Measurements from ENCODE around the gene GPAT3. TPM values are rescaled to one million over a fixed set of nuclear protein-coding genes. Genes with fewer than 3 reads are reported as not detected.
"Not testable (repeated sequence)": the region's sequence is repeated elsewhere in the genome, so short reads cannot be mapped to it uniquely, and the experiment has no call there.

The GPAT3 gene
- total RNA-seq, 2 donors from 2014 or later: 1.2 to 5.1 TPM

DNA sequence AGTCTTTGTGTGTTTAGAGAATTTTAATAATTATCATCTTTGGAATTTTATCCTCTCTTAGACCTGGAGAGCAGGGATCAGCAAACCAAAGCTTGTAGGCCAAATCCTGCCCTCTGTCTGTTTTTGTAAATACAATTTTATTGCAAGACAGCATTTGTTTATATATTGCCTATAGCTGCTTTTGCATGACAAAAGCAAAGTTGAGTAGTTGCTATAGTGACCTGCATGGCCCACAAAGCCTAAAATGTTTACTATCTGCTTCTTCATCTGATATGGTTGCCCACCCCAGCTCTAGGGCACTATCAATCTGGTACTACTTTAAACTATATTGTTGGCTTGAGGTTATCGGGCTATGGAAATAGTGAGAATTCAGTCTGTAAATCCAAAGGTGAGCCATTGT lies 80.3 kb downstream of the GPAT3 start:
- Mint-ChIP-seq H3K9me3 (peaks cover 7 to 22% of the 10 kb centered on the region in 2 donors), H3K27me3 (ENCODE audit: low read depth) (peaks cover 31% of the 10 kb centered on the region), H3K36me3 (ENCODE audit: insufficient read depth in 2 of 2) (peaks cover 7 to 8% of the 10 kb centered on the region in 2 donors), H3K4me3 (no peak overlapping the region), H3K4me1 (ENCODE audit: low read depth) (no peaks in the 10 kb centered on the region), H3K27ac (no peak overlapping the region)
- no peak for ATAC-seq (replicated peaks in 1 of 2)
- DNase-seq: no peak

DNA sequence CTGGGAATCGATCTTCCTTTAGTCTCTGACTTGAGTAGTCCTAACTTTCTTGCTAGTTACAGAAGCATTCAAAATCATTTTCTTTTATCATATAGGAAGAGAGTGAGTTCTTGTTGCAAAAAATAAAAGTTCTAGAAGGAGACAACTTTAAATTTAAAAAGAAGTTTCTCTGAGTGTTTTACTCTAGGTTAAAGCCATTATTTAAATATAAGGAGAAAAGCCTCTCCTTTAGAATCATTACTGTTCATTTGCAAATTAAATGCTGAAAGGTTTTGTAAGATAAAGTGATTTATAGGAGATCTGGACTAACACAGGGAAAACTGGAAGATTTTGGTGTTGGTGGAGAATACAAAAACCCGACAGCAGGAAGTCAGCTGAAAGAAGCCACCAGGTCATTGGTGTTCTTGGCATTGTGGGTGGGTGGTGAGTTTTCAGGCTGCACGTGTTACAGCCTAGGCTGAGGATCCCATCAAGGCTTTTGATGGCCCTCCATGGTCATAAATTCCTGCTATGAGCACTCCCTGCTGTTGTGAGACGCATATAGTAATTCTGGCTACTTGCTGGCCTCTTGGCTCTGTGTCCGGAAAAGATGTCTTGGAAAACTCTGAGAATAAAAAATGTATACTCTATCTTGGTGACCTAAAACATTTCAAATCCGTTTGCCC lies 81.6 kb downstream of the GPAT3 start:
- ATAC-seq (replicated peaks in 1 of 2) (no peak), DNase-seq (no peak)
- H3K4me1 Mint-ChIP-seq (ENCODE audit: low read depth): no peaks in the 10 kb centered on the region
- peaks cover 32% of the 10 kb centered on the region for H3K27me3 Mint-ChIP-seq (ENCODE audit: low read depth)
- no peak overlapping the region for H3K27ac Mint-ChIP-seq
- no peak overlapping the region for H3K4me3 Mint-ChIP-seq
- H3K36me3 Mint-ChIP-seq (ENCODE audit: insufficient read depth in 2 of 2): peaks cover 12 to 19% of the 10 kb centered on the region in 2 donors
- H3K9me3 Mint-ChIP-seq: peaks cover 15 to 28% of the 10 kb centered on the region in 2 donors

DNA sequence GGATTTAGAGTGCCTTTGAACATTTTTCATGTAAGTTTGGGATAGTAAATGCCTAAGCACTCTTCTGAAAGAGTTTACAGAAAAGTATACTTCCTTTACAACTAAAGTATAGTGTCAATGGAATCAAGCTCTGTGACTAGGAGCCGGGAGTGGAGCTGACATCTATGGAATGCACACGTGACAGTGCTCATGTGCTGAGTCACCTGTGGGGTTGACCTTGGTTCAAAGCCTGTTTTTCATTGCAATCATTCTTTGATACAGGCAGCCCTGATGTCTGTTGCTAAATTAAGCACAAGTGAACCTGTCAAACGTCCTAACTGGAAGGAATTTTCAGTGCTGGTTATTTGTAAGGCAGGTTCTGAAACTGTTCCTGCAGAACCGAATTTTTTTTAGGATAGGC lies 82.5 kb downstream of the GPAT3 start:
- Mint-ChIP-seq H3K27ac (no peak overlapping the region), H3K9me3 (peaks cover 13 to 23% of the 10 kb centered on the region in 2 donors), H3K36me3 (ENCODE audit: insufficient read depth in 2 of 2) (peaks cover 11 to 19% of the 10 kb centered on the region in 2 donors), H3K4me1 (ENCODE audit: low read depth) (no peaks in the 10 kb centered on the region), H3K27me3 (ENCODE audit: low read depth) (peaks cover 32% of the 10 kb centered on the region), H3K4me3 (no peak overlapping the region)
- ATAC-seq (replicated peaks in 1 of 2) (no peak), DNase-seq (no peak)

DNA sequence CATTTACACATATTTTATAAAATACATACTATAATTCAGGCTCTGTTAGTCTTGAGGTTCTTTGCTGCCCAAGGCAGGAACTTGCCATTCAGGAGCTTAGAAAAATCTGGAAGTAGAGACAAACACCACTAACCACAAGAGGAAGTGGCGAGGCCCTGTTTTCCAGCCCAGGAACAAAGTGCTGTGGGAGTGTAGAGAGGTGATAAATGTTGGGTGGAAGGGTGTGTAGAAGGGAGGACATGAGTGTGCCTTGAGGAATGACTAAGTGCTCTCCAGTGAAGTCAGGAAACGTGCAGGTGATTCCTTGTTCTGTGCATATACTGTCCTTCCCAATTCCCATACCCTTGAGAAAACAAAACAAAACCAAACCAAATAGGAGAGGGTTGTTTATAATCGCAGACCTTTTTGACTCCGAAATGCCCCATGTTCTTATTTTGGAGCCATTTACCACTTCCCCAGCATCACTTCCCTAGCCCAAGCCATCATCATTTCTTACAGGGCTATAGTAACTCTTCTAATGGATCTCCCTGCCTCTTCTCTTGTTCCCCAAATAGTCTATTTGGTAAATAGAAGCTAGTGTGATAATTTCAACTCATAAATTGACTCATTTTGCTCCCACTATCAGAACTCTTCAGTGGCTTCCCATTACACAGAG lies 83.2 kb downstream of the GPAT3 start:
- Mint-ChIP-seq H3K27me3 (ENCODE audit: low read depth) (peaks cover 32% of the 10 kb centered on the region), H3K9me3 (peaks cover 10 to 18% of the 10 kb centered on the region in 2 donors), H3K27ac (no peak overlapping the region), H3K36me3 (ENCODE audit: insufficient read depth in 2 of 2) (peaks cover 8 to 19% of the 10 kb centered on the region in 2 donors), H3K4me1 (ENCODE audit: low read depth) (no peaks in the 10 kb centered on the region), H3K4me3 (no peak overlapping the region)
- DNase-seq (no peak), ATAC-seq (replicated peaks in 1 of 2) (no peak)

DNA sequence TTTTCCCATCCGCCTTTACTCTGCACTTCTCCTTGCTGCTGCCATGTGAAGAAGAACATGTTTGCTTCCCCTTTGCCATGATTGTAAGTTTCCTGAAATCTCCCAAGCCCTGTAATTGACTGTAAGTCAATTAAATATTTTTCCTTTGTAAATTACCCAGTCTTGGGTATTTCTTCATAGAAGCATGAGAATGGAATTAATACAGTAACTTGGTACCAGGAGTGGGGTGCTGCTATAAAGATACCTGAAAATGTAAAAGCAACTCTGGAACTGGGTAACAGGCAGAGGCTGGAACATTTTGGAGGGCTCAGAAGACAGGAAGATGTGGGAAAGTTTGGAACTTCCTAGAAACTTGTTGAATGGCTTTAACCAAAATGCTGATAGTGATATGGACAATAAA lies 86.2 kb downstream of the GPAT3 start:
- ATAC-seq (replicated peaks in 1 of 2); H3K4me1 Mint-ChIP-seq (ENCODE audit: low read depth); H3K4me3 Mint-ChIP-seq; H3K27ac Mint-ChIP-seq; DNase-seq; H3K9me3 Mint-ChIP-seq: not testable (repeated sequence)
- H3K27me3 Mint-ChIP-seq (ENCODE audit: low read depth): peaks cover 31% of the 10 kb centered on the region
- peaks cover 8 to 14% of the 10 kb centered on the region in 2 donors for H3K36me3 Mint-ChIP-seq (ENCODE audit: insufficient read depth in 2 of 2)

DNA sequence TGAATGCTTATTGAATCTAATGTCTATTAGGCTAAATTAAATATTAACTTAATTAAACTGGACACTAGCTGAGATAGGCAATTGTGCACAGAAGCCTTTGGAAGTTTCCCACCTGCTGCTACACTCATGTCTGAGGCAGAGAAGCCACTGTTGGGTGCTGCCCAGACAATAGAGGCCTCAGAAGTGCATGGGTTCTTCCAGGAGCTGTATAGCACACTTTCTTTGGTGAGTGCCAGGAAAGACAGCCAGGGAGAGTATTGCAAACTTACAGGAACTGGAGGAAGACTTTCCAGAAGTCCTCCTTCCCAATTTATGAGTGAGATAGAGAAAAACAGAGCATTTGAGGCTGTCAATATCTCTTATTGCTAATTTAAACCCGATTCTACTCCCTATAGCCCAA lies 89.9 kb downstream of the GPAT3 start:
- ATAC-seq (replicated peaks in 1 of 2): no peak
- Mint-ChIP-seq H3K4me3 (no peak overlapping the region), H3K27me3 (ENCODE audit: low read depth) (peaks cover 15% of the 10 kb centered on the region), H3K36me3 (ENCODE audit: insufficient read depth in 2 of 2) (peaks cover 8 to 14% of the 10 kb centered on the region in 2 donors), H3K27ac (no peak overlapping the region), H3K4me1 (ENCODE audit: low read depth) (no peaks in the 10 kb centered on the region), H3K9me3 (peaks cover 8 to 9% of the 10 kb centered on the region in 2 donors)
- no peak for DNase-seq

DNA sequence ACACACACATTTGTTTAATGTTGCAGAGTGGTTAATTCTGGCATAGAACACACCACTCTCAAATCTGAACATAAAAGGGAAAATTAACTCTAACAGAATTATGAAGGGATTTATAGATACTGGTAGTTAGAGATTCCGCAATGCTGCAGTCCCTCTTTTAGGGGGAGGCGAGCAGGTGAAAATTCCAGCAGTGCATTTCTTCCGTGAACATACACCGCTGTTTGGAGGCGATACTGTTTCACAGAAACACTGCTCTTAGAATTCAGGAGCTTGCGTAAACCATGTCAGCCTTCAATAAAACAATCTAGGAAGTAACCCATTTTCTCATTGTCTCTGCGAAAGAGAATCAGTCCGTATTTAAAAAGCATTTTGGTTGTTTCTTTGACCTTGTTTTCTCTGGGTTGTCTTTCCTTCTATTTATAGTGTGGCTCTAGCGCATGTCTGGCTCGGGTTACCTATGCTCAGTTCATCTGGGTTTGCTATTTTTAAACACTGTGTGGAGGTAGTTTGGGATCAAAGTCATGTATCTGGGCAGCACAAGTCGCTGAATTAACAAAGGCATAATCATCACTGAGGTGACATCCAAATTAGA lies 90.4 kb downstream of the GPAT3 start:
- Mint-ChIP-seq H3K4me1 (ENCODE audit: low read depth) (no peaks in the 10 kb centered on the region), H3K27me3 (ENCODE audit: low read depth) (peaks cover 15% of the 10 kb centered on the region), H3K9me3 (peaks cover 6 to 8% of the 10 kb centered on the region in 2 donors), H3K4me3 (no peak overlapping the region), H3K27ac (no peak overlapping the region), H3K36me3 (ENCODE audit: insufficient read depth in 2 of 2) (peaks cover 6 to 14% of the 10 kb centered on the region in 2 donors)
- no peak for ATAC-seq (replicated peaks in 1 of 2)
- no peak for DNase-seq

DNA sequence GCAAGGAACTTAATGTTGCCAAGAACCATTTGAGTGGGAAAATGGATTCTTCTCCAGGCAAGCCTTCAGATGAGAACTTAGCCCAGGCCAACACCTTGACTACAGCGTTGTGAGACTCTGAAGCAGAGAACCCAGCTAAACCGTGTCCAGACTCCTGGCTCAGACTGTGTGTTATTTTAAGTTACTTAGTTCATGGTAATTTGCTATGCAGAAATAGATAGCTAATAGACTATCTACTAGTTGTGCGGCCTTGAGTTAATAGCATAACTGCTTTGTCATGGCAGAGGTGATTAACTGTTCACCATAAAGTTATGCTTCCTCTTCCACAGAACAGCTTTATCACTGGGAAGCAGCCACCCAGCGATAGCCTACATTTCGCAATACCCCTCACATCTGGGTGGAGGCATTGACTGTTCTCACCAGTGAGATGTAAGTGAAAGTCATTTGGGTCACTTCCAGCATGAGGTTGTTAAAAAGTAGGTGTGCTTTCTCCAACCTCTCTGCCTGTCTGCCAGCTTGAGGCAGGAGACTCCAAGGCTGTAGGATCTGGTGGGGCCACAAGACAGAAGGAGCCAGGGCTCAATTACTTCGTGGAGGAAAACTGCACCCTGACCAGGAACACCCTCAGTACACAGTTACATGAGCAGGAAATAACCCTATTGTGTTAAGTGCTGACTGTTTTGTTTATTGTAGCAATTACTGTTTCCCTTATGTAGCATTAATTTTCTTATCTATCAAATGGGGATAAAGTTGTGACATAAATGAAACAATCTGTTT lies 94.2 kb downstream of the GPAT3 start:
- H3K4me1 Mint-ChIP-seq (ENCODE audit: low read depth): no peaks in the 10 kb centered on the region
- H3K27me3 Mint-ChIP-seq (ENCODE audit: low read depth): peaks cover 16% of the 10 kb centered on the region
- no peak for DNase-seq

DNA sequence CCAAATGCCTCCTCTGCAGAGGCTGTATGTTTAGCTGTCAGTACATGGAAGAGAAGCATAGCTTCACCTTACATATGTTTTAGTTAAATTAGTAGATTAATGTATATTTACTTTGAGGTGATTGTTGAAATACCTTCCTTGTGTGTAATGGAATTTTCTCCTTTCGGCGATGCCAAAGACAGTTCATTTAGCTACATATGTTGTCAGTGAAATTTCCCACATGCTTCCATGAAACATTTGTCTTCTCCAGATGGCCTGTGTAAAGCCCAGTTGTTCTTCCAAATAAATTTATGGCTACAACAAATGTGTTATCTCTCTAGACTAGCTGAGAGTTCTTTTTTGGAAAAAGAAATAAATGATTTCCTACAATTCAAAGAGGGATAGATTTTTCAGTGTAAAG lies 95.2 kb downstream of the GPAT3 start:
- Mint-ChIP-seq H3K4me1 (ENCODE audit: low read depth) (no peaks in the 10 kb centered on the region), H3K4me3 (no peak overlapping the region), H3K27ac (no peak overlapping the region), H3K36me3 (ENCODE audit: insufficient read depth in 2 of 2) (peaks cover 0 to 2% of the 10 kb centered on the region in 2 donors), H3K27me3 (ENCODE audit: low read depth) (peaks cover 16% of the 10 kb centered on the region), H3K9me3 (no peaks in the 10 kb centered on the region)
- ATAC-seq (replicated peaks in 1 of 2) (no peak), DNase-seq (no peak)

More for the DNA sequence above, 94.2 kb downstream of the GPAT3 start:
- Mint-ChIP-seq H3K4me3 (no peak overlapping the region), H3K27ac (no peak overlapping the region), H3K36me3 (ENCODE audit: insufficient read depth in 2 of 2) (peaks cover 0 to 2% of the 10 kb centered on the region in 2 donors), H3K9me3 (no peaks in the 10 kb centered on the region)
- ATAC-seq (replicated peaks in 1 of 2): no peak

DNA sequence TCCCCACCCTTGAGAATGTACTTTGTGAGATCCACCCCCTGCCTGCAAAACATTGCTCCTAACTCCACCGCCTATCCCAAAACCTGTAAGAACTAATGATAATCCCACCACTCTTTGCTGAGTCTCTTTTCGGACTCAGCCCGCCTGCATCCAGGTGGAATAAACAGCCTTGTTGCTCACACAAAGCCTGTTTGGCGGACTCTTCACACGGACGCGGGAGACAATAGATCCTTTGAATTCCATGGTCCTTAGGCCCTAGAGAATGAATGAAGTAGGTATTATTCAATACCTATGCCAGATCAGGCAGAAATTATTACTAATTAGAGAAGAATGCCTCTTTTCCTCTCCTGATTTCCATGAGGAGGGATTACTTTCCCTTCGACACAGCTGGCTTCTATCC lies 101.0 kb downstream of the GPAT3 start:
- no peak for ATAC-seq (replicated peaks in 1 of 2)
- no peaks in the 10 kb centered on the region for H3K27me3 Mint-ChIP-seq (ENCODE audit: low read depth)
- no peaks in the 10 kb centered on the region for H3K4me1 Mint-ChIP-seq (ENCODE audit: low read depth)
- H3K27ac Mint-ChIP-seq: no peak overlapping the region
- DNase-seq: no peak
- H3K9me3 Mint-ChIP-seq: no peaks in the 10 kb centered on the region
- peaks cover 0 to 2% of the 10 kb centered on the region in 2 donors for H3K36me3 Mint-ChIP-seq (ENCODE audit: insufficient read depth in 2 of 2)
- H3K4me3 Mint-ChIP-seq: no peak overlapping the region

DNA sequence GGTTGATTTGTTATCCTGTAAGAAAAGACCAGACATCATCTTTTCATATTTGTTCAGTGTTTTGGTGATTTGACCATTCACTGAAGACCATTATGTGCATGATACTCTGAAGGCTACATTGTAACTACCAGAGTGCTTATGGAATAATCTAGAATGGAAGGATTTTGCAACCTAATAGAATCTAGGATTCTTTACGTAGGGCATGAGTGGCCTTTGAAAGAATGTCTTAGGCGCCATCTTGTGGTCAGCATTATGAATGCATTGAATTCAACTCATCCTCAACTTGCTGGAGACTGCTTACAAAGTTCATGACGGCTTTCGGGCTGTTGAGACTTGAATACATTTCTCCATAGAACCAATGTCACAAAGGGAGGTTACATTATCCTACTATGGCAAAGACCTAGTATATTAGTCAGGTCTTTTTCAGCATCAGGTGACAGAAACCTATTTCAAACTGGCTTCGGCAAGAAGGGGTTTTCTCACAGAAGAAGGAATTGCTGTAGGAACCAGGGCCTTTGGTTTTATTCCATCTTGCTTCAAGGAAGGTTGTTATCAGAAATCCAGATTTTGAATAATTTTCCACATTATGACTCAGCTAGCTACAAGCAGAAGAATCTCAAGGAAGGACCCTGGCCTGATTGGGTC lies 104.1 kb downstream of the GPAT3 start:
- Mint-ChIP-seq H3K9me3 (no peaks in the 10 kb centered on the region), H3K4me3 (no peak overlapping the region), H3K4me1 (ENCODE audit: low read depth) (no peaks in the 10 kb centered on the region), H3K27ac (no peak overlapping the region), H3K27me3 (ENCODE audit: low read depth) (peaks cover 11% of the 10 kb centered on the region), H3K36me3 (ENCODE audit: insufficient read depth in 2 of 2) (no peaks in the 10 kb centered on the region)
- peak; percentile 53 to 62 for DNase-seq
- peak; percentile 61 to 72 for ATAC-seq (replicated peaks in 1 of 2)

DNA sequence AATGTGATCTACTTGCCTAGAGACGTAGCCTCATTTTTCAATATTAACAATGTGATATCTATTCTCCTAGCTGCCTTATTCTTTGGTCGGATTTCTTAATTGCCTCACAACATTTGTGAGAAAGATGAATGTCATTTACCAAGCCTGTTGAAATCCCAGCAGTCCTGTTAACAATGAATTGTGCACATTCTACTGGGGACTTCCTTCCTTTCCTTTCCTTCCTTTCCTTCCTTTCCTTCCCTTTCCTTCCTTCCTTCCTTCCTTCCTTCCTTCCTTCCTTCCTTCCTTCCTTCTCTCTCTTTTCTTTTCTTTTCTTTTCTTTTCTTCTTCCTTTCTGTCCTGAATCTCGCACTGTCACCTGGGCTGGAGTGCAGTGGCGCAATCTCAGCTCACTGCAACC lies 107.1 kb downstream of the GPAT3 start:
- H3K36me3 Mint-ChIP-seq (ENCODE audit: insufficient read depth in 2 of 2): no peaks in the 10 kb centered on the region
- DNase-seq (no peak), ATAC-seq (replicated peaks in 1 of 2) (no peak)
- H3K4me1 Mint-ChIP-seq (ENCODE audit: low read depth): no peaks in the 10 kb centered on the region
- no peak overlapping the region for H3K27ac Mint-ChIP-seq
- no peaks in the 10 kb centered on the region for H3K9me3 Mint-ChIP-seq
- no peak overlapping the region for H3K4me3 Mint-ChIP-seq
- peaks cover 22% of the 10 kb centered on the region for H3K27me3 Mint-ChIP-seq (ENCODE audit: low read depth)
